Measurements from ENCODE around the gene NOP58.

DNA sequence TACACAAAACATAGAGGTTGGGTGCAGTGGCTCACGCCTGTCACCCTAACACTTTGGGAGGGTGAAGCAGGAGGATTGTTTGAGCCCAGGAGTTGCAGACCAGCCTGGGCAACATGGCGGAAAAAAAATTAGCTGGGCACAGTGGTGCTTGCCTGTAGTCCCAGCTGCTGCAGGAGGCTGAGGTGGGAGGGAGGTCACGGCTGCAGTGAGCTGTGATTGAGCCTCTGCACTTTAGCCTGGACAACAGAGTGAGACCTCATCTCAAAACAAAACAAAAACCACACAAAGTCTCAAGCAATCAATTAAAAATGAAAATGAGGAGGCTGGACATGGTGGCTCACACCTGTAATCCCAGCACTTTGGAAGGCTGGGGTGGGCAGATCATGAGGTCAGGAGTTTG lies 4.9 kb downstream of the NOP58 start:
- TF ChIP-seq, protein P1, sequence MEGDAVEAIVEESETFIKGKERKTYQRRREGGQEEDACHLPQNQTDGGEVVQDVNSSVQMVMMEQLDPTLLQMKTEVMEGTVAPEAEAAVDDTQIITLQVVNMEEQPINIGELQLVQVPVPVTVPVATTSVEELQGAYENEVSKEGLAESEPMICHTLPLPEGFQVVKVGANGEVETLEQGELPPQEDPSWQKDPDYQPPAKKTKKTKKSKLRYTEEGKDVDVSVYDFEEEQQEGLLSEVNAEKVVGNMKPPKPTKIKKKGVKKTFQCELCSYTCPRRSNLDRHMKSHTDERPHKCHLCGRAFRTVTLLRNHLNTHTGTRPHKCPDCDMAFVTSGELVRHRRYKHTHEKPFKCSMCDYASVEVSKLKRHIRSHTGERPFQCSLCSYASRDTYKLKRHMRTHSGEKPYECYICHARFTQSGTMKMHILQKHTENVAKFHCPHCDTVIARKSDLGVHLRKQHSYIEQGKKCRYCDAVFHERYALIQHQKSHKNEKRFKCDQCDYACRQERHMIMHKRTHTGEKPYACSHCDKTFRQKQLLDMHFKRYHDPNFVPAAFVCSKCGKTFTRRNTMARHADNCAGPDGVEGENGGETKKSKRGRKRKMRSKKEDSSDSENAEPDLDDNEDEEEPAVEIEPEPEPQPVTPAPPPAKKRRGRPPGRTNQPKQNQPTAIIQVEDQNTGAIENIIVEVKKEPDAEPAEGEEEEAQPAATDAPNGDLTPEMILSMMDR (IDR thresholded peaks at IDR 0.05; ENCODE audit: low read length), result no peak
- no peak for TF ChIP-seq EZH2 (optimal IDR thresholded peaks at IDR 0.05; ENCODE audit: low read depth, low read length)
- no peak for TF ChIP-seq EZH2phosphoT487 (IDR thresholded peaks at IDR 0.05; ENCODE audit: low read length)

All from MM.1S (cell line).